Daoy (cell line): ENCODE data around the gene MEX3D. TPM values are rescaled to one million over a fixed set of nuclear protein-coding genes. Genes with fewer than 3 reads are reported as not detected.

Experiments
- total RNA-seq: library from RNA; depleted of rRNA; stranded (reverse); fragments of >200 nt; shearing (Covaris generic); gene quantifications from 2 replicates; pipeline ENCODE4 v1.2.3, GENCODE V29; 2014; rRNA removed

Gene MEX3D
- total RNA-seq, 1 experiment from 2014 or later: 71.4 TPM

Other genes with a start within 250 kb of the MEX3D start
- 91.7 and 124 TPM in 2 replicates for gene NDUFS7, start 184.4 kb downstream of the MEX3D start, total RNA-seq
- gene GAMT, start 166.8 kb downstream of the MEX3D start, total RNA-seq: 23.5 and 26.3 TPM in 2 replicates
- gene DAZAP1, start 160.7 kb downstream of the MEX3D start, total RNA-seq: 96.2 and 115 TPM in 2 replicates
- 2,933 and 3,531 TPM in 2 replicates for gene RPS15, start 129.9 kb downstream of the MEX3D start, total RNA-seq
- 0.17 TPM in 1 of 2 replicates, not detected in the other for gene APC2, start 118.2 kb downstream of the MEX3D start, total RNA-seq
- gene C19orf25, start 89.1 kb downstream of the MEX3D start, total RNA-seq: 45.8 and 53.9 TPM in 2 replicates
- gene PCSK4, start 78.0 kb downstream of the MEX3D start, total RNA-seq: 0.11 and 1.3 TPM in 2 replicates
- gene REEP6, start 77.1 kb downstream of the MEX3D start, total RNA-seq: 2.3 and 3.7 TPM in 2 replicates
- gene ADAMTSL5, start 55.3 kb downstream of the MEX3D start, total RNA-seq: 0.57 TPM in 1 of 2 replicates, not detected in the other
- not detected in 2 replicates for gene PLK5, start 44.2 kb downstream of the MEX3D start, total RNA-seq
- gene MBD3, start 24.5 kb upstream of the MEX3D start, total RNA-seq: 115 and 130 TPM in 2 replicates
- 84.4 and 85.5 TPM in 2 replicates for gene UQCR11, start 37.1 kb upstream of the MEX3D start, total RNA-seq
- 91.7 and 92.8 TPM in 2 replicates for gene TCF3, start 84.3 kb upstream of the MEX3D start, total RNA-seq
- not detected in 2 replicates for gene ONECUT3, start 185.2 kb upstream of the MEX3D start, total RNA-seq
- gene ATP8B3, start 244.0 kb upstream of the MEX3D start, total RNA-seq: 1.8 TPM in 1 of 2 replicates, not detected in the other